ENCODE results near the gene CHPF2.

DNA sequence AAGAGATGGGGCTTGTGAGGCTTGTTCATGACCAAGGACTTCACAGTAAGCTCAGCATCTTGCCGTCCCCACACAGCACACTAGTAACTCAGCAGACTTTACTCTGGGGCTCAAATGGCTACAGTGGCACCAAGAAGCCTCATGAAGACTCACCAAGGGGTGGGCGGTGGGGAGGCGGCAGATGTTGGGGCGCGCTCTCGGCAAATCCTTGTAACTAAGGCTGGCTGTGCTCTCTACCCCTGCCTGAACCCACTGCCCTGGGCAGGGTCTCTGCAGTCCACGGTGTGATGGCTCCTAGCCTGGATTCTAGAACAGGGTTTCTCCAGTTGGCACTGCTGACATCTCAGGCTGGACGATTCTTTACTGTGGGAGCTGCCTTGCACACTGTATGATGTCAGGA lies 28.6 kb downstream of the CHPF2 start:
- no peak for TF ChIP-seq EZH2 (IDR thresholded peaks at IDR 0.05; ENCODE audit: insufficient read depth, poor library complexity, severe bottlenecking)
- TF ChIP-seq EZH2phosphoT487 (IDR thresholded peaks at IDR 0.05; ENCODE audit: insufficient read depth, low read depth) = no peak
